ELR (cell line): ENCODE results near the gene ERICH2.

Source experiments
- DNase-seq: peaks from one replicate; pipeline ENCODE4 v3.0.0-alpha.2; 2015; ENCODE audit warnings: low read depth

ERICH2 gene

DNA sequence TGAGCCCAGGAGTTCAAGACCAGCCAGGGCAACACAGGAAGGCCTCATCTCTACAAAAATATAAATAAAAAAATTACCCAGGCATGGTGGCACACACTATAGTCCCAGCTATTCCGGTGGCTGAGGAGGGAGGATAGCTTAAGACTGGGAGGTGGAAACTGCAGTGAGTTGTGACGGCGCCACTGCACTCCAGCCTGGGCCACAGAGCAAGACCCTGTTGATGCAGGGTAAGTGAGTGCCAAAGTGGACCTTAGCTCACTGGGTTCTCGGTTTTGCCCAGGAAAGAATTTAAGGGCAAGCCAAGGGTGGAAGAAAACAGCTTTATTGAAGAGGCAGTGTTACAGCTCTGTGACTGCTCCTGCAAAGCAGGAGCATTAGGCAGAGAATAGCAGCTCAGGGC is 6.9 kb upstream of the ERICH2 start:
- no peak for DNase-seq

- no peak for DNase-seq
These were observed 5.3 kb upstream of the ERICH2 start for GRCh38 chr2:170764880-170765261.

- DNase-seq, result no peak
These were observed 3.5 kb upstream of the ERICH2 start for GRCh38 chr2:170766693-170767092.

DNA sequence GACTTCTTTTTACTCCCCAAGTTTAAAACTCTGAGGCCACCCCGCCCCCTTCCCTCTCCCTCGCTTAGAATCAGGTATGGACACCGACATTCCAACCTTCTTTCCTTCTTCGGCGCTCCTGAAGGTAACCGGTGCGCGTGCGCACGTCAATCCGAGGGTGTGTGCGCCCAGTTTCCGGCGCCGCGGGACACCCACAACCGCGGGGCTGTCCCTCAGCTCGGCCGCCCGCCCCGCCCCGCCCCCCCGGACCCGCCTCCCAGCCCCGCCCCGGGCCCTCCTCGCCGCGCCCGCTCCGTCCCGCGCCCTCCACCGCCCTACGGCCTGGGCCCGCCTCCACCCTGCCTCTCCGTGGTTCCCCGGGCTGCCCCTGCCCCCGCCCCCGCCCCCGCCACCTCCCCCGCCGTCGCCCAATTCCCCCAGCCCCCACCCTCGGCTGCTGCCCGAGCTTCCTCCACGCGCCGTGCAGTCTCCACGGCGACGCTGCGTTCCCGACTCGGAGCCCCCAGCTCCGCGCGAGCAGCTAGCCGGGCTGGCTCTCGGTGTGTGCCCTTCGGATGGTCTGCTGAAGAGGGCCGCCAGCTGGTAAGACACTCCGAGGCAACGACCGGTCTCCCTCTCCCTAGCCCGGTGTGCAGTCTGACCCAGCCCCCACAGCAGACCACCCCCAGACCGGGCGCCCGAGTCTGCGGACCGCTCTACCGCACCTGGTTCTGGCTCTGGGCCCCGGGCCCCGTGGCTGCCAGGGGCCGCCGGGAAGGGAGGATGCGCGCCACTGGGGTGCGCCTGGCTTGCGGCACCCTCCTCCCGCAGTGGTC is 635 bp downstream of the ERICH2 start:
- peak; percentile 81 for DNase-seq

- no peak for DNase-seq
These were observed 1.3 kb downstream of the ERICH2 start for GRCh38 chr2:170771421-170771937.

- no peak for DNase-seq
These were observed 2.1 kb downstream of the ERICH2 start for GRCh38 chr2:170772295-170772694.

DNA sequence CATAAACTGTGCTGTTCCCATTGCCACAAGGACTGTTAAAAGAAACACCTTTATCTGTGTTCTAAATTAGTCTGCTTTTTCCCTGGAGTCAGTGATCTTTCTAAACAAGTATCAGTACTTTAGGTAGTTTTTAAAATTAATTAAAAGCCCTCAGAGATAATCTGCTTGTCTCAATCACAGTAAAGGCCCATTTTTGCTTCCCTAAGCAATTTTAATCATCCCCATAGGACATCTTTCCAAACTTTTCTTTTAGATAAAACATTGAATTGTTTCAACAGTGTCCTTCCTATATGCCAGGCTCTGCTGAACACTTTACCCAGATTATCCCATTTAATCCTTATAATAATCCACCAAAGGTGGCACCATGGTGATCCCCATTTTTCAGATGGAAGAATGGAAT is 3.9 kb downstream of the ERICH2 start:
- DNase-seq, result no peak

- DNase-seq, result no peak
These were observed 8.7 kb downstream of the ERICH2 start for GRCh38 chr2:170778900-170779299.

DNA sequence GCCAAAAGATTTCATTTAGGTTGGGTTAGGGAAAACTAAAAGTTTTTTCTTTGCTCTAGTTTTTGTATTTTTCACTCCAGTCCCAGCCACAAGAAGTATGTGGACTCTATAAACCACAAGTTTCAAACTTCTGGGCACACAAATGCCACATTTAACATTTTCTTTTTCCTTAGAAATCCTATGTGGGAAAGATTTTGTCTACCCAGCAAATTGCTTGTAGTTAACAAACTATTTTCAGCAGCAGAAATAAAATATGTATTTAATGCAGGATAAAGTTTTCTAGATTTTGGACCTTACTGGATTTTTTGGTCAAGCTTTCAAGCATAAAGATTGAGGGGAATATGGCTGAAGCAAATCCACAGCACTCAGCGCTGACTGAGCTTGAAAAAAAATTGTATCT is 9.1 kb downstream of the ERICH2 start:
- no peak for DNase-seq

DNA sequence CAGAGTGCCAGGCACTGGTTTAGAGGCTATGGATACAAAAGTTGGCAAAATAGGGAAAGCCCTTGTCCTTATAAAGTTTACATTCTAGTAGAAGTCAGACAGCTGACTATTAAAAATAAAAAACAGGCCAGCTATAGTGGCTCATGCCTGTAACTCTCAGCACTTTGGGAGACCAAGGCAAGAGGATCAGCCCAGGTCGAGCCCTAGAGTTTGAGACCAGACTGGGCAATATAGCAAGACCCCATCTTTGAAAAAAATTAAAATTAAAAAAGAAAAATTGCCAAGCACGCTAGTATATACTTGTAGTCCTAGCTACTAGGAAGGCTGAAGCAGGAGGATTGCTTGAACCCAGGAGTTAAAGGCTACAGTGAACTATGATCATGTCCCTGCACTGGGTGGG is 12.5 kb downstream of the ERICH2 start:
- no peak for DNase-seq

DNA sequence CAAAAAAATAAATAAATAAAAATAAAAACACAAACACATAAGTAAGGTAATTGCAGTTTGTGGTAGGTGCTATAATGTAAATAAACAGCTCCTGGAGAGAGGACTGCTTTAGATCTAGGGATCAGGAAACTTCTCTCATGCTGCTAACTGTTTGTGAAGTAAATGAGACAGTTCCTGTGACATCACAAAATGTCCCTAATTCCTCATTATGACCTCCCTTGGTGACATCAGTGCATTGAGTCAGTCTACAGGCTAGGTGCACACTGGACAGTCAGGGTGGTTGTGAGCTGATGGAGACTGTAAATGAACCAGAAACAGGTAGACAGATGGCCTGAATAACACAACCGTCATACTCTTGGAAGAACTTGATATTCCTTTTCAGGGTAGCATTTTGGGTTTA is 13.4 kb downstream of the ERICH2 start:
- DNase-seq, result no peak

DNA sequence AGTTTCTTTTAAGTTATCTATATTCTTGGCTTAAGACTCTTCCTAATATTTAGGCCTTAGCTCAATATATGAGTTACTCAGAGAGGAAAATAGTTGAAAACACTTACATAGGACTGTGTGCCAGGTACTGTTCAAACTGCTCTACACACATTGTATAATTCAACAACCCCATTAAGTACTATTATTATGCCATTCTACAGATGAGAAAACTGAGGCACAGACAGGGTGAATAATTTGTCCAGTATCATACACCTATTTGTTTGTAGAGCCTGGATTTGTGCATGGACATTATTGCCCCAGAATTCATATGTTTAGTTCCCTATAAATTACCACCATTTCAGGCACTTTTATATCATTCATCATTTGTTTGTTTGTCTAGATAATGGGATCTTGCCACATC is 28.8 kb downstream of the ERICH2 start:
- DNase-seq, result no peak

DNA sequence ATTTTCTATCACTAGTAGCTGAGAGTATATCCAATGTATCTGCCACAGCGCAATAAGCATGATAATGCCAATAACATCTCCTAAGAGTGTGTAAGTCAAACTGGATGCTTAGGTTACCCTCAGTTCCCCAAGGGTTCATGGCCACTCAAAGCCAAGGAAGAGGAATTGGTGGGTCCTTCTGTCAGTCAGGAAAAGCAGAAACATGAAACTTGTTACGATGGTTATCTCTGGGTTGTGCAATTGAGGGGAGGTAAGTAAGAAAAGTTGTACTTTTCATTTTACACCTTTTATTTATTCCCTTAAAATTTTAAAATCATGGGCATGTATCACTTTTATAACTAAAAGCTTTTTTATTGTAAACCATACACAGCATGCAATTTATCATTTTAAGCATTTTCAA is 36.4 kb downstream of the ERICH2 start:
- DNase-seq, result no peak

DNA sequence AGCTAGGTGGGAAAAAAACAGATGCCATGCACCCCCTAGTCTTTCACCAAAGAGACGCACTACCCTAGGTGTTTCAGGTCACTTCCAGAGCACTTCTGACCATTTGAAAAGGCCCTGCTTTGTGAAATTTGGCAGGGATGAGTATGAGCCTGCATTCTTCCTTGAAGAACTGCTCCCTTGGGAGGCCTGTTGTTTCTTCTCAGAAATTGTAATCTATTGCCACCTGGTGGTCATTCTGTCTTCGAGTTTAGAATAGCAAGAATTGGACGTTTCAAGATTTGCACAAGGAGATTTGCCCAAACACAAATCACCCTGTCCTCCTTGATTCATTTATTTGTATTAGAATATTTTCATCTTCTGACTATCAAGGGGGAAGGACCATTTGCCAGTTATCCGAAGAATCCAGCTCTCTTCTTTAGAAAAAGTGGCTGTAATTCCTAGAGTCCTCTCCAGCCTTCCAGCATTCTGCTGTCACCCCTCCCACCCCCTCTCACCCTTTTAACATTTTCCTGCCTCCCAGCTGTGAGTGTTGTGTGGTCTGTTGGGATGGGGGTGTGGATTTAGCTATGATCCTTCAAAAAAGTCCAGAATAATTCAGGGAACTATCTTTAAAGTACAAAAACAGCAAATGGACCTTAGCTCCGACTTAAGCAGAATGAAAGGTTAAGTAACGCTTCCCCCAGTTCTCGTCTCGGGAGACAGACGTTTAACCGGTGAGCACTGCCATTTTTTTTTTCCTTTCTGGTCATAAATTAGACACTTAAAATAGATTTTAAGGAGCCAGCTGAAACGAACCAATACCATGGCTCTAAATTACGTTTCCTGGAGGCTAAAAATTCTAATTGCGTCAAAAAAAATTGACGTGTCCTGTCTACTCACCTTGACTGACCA is 42.8 kb downstream of the ERICH2 start:
- peak; percentile 83 for DNase-seq

DNA sequence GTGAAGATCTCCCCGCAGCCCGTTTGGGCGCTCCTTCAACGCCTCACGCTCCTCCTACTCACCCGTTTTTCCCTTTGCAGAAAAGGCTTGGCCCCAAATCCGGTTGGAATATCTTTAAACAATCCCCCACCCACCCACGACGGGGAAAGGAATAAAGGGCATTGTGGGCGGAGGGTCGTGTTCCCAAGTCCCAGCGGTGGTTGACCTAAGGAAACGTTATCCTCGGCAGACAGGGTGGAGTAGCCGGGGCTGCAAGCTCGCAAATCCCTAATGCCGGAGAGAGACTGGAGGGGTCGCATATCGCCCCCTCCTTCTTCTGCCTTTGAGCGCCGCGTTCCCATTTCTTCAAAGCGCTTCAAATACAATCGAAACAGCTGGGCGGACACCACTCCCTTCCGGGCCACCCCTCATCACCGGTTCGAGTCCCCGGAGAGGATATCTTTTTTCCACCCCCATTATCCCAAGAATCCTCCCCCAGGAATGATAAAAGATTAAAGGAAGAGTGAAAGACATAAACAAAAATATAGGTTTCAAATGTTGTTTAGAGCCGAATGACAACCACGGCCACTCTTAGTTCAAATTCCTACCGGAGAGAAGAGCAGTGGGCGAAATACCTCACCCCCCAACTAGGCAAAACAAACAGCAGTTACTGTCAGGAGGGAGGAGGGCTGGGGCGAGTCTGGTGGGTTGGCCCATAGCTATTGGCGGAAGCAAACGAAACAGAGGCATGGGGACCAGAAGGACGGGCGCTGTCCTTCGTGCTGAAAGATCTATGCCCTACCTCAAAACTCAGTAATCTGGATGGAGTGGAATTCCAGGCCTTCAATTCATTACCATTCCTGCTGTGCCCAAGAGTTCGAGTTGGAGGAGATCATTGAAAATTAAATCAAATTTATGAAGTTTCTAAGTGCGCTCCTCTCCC is 43.7 kb downstream of the ERICH2 start:
- peak; percentile 48 for DNase-seq

DNA sequence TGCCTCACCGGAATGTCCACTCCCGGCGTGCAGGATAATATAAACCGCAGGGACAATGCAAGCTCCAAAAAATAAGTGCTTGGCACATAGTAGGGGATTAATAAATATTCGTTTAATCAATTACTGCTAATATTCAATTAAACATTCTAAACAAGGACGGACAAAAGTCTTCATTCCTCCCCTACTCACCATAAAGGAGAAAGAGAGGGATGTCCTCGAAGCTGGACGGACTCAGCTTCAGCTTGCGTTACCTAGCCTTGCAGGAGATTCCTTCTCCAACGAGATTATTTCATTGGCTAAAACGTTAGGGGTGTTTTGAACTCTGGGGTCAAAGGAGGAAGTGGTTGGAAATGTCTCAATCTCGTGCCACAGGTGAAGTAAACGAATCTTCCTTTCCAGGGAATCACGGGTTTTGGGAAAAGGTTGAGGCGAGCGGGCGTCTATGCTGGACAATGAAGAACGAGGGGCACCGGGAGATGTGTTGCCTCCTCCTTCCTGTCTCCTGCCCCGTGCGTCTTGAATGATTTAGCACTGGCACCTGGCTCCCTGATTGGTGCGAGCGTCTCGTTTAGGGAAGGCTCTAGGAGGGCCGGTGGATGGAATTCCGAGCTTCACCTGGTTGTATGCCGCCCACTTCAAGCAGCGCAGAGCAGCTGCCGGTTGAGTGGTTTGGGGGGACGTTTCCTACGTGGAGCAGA is 44.5 kb downstream of the ERICH2 start:
- no peak for DNase-seq

DNA sequence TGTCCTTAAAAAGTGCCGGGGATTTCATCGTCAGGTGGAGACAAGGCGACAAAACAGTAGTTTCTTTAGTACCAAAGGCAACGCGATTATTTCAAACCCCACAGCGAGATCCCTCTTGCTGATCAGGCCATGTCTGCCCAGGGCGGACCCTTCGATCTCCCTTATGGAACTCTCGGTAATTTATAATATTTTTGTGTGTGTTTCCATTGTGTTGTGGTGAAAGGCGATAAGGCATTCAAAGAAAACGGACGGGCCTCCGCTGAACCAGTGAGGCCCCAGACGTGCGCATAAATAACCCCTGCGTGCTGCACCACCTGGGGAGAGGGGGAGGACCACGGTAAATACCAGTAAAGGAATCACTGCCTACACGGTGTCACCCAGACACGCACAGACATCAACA is 45.1 kb downstream of the ERICH2 start:
- no peak for DNase-seq

DNA sequence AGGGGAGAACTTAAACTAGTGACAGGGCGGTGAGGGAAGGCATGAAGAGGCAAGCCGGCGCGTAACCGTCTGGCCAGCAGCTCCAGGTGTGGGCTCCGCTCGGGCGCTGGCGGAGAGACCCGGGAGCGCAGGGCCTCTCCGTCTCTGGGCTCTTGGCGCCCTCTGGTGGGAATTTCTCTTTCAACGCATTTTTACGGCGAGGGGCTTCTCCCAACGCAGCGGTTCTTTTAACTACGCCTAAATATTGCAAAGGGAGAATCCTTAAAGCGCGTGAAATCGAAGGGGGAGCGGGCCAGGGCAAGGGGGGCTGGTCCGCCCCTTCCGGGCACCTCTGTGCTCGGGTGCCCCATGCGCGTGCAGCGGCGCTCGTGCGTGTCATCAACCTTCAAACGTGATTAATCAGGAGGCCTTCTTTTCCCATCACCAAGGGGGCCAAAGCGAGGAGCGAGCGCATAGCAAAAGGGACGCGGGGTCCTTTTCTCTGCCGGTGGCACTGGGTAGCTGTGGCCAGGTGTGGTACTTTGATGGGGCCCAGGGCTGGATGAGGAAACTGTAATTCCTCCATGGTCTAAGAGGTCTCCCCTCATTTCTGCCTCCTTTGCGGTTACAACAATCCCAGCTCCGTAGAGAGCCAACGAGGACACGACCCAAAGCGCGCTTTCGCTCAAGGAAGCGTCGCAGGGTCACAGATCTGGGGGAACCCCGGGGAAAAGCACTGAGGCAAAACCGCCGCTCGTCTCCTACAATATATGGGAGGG is 45.7 kb downstream of the ERICH2 start:
- DNase-seq, result peak; percentile 74

DNA sequence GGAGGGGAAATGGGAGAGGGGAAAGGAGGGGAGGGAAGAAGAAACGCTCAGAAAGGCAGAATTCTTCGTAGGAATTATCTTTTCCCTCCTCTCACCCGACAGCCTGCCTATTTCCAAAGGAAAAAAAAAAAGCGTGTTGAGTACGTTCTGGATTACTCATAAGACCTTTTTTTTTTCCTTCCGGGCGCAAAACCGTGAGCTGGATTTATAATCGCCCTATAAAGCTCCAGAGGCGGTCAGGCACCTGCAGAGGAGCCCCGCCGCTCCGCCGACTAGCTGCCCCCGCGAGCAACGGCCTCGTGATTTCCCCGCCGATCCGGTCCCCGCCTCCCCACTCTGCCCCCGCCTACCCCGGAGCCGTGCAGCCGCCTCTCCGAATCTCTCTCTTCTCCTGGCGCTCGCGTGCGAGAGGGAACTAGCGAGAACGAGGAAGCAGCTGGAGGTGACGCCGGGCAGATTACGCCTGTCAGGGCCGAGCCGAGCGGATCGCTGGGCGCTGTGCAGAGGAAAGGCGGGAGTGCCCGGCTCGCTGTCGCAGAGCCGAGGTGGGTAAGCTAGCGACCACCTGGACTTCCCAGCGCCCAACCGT is 46.4 kb downstream of the ERICH2 start, which contains the start of gene GAD1:
GAD1 (plus strand) TSS at position 384 of the 589 bp plus-strand sequence. CDS start 1,705 bp downstream, outside the sequence.
- DNase-seq, result peak; percentile 83
